Measurements from ENCODE around the gene CCRL2. TPM values are rescaled to one million over a fixed set of nuclear protein-coding genes. Genes with fewer than 3 reads are reported as not detected.
A peak's percentile ranks its signal among the peaks of the same experiment; 100 is the strongest.
"Not testable (repeated sequence)": the region's sequence is repeated elsewhere in the genome, so short reads cannot be mapped to it uniquely, and the experiment has no call there.

Gene CCRL2
- total RNA-seq, 2 donors from 2014 or later = 0.89 to 4.2 TPM

- no peaks in the 10 kb centered on the region for H3K36me3 ChIP-seq
- H3K27ac ChIP-seq = no peak overlapping the region
- TF ChIP-seq CTCF (IDR thresholded peaks at IDR 0.05) = no peak
- H3K4me3 ChIP-seq = no peak overlapping the region
- no peak for DNase-seq (ENCODE audit: low spot score)
- H3K9me3 ChIP-seq = no peaks in the 10 kb centered on the region
- H3K27me3 ChIP-seq = no peaks in the 10 kb centered on the region
- peaks cover 0 to 2% of the 10 kb centered on the region in 2 donors for H3K4me1 ChIP-seq
These were observed 15.6 kb downstream of the CCRL2 start for GRCh38 chr3:46422617-46423016.

DNA sequence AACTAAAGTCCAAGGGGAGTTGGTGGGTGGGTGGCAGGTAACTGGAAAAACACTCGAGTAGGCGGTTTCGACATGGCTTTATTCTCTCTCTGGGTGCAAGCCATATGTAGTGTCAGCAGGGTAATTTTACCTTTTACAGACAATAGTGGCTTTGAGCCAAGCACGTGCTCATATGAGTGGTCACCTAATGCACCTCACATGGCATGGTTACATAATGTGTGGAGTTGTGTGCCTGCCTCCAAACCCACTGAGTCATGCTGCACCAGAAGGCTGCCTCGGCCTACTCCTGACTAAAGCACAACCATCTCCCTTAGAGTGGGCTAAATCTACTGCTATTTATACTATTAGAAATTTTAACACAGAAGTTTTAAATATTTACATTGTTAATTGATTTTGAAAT is 16.5 kb downstream of the CCRL2 start:
- no peak for DNase-seq (ENCODE audit: low spot score)
- no peaks in the 10 kb centered on the region for H3K9me3 ChIP-seq
- no peaks in the 10 kb centered on the region for H3K36me3 ChIP-seq
- H3K4me3 ChIP-seq = no peak overlapping the region
- H3K27ac ChIP-seq = no peak overlapping the region
- no peaks in the 10 kb centered on the region for H3K27me3 ChIP-seq
- H3K4me1 ChIP-seq = peaks cover 0 to 9% of the 10 kb centered on the region in 2 donors
- TF ChIP-seq CTCF (IDR thresholded peaks at IDR 0.05) = no peak

DNA sequence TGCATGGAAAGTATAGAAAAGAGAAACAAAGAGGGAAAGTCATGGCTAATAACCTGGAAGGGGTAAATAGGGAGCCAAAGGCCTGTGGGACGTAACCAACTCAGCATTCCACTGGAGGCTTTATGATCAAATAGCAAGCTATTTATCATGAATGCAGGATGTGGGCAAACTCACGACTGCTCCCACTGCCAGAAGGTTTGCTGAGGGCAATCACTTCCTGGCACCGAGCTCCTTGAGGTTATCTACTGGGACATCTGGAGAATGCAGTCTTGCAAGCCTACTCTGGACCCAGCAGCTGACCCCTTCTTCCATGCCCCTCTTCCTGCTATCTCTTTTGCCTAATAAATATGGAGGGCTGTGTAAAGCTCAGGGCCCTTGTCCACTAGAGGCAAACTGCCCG is 19.4 kb downstream of the CCRL2 start:
- H3K4me3 ChIP-seq; H3K9me3 ChIP-seq; H3K27me3 ChIP-seq; H3K27ac ChIP-seq; H3K36me3 ChIP-seq; DNase-seq (ENCODE audit: low spot score); H3K4me1 ChIP-seq: not testable (repeated sequence)

- not testable (repeated sequence) for H3K4me1 ChIP-seq; H3K27ac ChIP-seq; H3K4me3 ChIP-seq; H3K36me3 ChIP-seq; H3K9me3 ChIP-seq; DNase-seq (ENCODE audit: low spot score); H3K27me3 ChIP-seq
- TF ChIP-seq CTCF (IDR thresholded peaks at IDR 0.05) = peak in 1 of 2 donors; percentile 37
These were observed 20.3 kb downstream of the CCRL2 start for GRCh38 chr3:46427404-46427803.

DNA sequence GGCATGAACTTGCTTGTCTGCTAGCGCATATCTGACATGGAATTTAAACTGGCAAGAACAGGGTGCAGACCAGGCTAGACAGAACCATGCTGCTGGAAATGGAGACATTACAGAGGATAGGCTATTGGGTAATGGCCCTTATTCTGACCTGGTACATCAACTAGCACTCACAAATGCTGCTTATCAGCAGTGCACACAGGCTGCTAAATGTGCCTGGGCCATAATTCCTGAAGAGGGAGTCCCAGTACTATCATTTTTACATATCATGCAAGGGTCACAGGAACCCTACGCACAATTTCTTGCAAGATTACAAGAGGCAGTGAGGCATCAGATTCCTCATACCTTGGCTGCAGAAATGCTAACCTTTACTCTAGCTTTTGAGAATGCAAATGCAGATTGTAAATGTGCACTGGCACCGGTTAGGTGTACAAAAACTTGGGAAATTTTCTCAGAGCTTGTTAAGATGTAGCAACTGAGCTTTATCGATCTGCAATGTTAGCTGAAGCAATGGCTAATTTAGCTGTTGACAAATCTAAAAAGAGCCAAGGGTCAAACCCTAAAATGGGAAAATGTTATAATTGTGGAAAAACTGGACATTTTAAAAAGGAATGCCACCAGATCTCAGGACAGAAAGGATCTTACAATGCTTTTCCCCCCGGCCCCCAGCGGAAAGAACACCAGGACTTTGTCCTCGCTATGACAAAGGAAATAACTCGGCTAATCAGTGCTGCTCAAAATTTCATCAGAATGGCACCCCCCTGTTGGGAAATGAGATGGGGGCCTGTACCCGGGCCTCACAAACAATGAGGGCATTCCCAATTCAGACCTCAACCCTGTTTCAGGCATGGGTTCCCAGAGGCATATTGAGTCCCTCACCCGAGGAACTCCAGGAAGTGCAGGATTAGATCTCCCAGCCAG is 21.1 kb downstream of the CCRL2 start:
- H3K27ac ChIP-seq = no peak overlapping the region
- DNase-seq (ENCODE audit: low spot score) = no peak

More for the DNA sequence above, 21.1 kb downstream of the CCRL2 start:
- TF ChIP-seq CTCF (IDR thresholded peaks at IDR 0.05) = no peak
- H3K4me1 ChIP-seq = peaks cover 0 to 9% of the 10 kb centered on the region in 2 donors
- H3K36me3 ChIP-seq = no peaks in the 10 kb centered on the region
- H3K4me3 ChIP-seq = no peak overlapping the region
- H3K9me3 ChIP-seq = no peaks in the 10 kb centered on the region
- H3K27me3 ChIP-seq = no peaks in the 10 kb centered on the region

Measured in right atrium auricular region (tissue), 2 donors.